Measurements from ENCODE around the gene ILRUN.
A peak's percentile ranks its signal among the peaks of the same experiment; 100 is the strongest.
"Not testable (repeated sequence)": the region's sequence is repeated elsewhere in the genome, so short reads cannot be mapped to it uniquely, and the experiment has no call there.

ILRUN gene

GRCh38 chr6:34663371-34663770, 33.2 kb downstream of the ILRUN start:
- peaks cover 9 to 24% of the 10 kb centered on the region in 2 donors for H3K4me1 ChIP-seq (ENCODE audit: control insufficient read depth in 1 of 2, insufficient read depth in 2 of 2, low read length in 2 of 2)
- H3K36me3 ChIP-seq (ENCODE audit: control insufficient read depth in 1 of 2, insufficient read depth in 2 of 2, low read length in 2 of 2), result no peaks in the 10 kb centered on the region
- no peak overlapping the region for H3K27ac ChIP-seq (ENCODE audit: low read length)
- H3K4me3 ChIP-seq (ENCODE audit: low read depth in 1 of 2, low read length in 2 of 2), result no peak overlapping the region
- no peaks in the 10 kb centered on the region for H3K9me3 ChIP-seq (ENCODE audit: control insufficient read depth in 1 of 2, low read length in 2 of 2)
- H3K27me3 ChIP-seq (ENCODE audit: low read depth, low read length), result no peaks in the 10 kb centered on the region

DNA sequence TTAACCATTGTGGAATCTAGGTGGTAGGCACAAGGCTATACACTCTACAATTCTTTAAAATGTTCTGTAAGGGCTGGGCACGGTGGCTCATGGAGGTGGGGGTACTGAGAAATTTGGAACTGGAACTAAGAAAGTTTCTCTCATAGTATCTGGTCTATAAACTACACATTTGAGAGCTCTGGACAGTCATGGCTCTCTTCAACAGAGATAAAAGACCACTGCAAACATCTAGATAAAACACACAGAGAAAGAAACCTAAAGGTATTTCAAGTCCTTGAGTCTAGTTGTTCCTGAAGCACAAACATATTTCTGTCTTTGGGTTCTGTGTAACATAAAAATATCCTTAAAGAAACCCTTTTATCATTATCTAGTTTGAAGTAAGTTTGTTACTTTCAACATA, 35.2 kb downstream of the ILRUN start:
- H3K36me3 ChIP-seq (ENCODE audit: control insufficient read depth in 1 of 2, insufficient read depth in 2 of 2, low read length in 2 of 2), result peaks cover 0 to 7% of the 10 kb centered on the region in 2 donors
- no peak overlapping the region for H3K27ac ChIP-seq (ENCODE audit: low read length)
- H3K4me3 ChIP-seq (ENCODE audit: low read depth in 1 of 2, low read length in 2 of 2), result no peak overlapping the region
- no peaks in the 10 kb centered on the region for H3K27me3 ChIP-seq (ENCODE audit: low read depth, low read length)
- H3K9me3 ChIP-seq (ENCODE audit: control insufficient read depth in 1 of 2, low read length in 2 of 2), result no peaks in the 10 kb centered on the region
- peaks cover 14 to 28% of the 10 kb centered on the region in 2 donors for H3K4me1 ChIP-seq (ENCODE audit: control insufficient read depth in 1 of 2, insufficient read depth in 2 of 2, low read length in 2 of 2)

DNA sequence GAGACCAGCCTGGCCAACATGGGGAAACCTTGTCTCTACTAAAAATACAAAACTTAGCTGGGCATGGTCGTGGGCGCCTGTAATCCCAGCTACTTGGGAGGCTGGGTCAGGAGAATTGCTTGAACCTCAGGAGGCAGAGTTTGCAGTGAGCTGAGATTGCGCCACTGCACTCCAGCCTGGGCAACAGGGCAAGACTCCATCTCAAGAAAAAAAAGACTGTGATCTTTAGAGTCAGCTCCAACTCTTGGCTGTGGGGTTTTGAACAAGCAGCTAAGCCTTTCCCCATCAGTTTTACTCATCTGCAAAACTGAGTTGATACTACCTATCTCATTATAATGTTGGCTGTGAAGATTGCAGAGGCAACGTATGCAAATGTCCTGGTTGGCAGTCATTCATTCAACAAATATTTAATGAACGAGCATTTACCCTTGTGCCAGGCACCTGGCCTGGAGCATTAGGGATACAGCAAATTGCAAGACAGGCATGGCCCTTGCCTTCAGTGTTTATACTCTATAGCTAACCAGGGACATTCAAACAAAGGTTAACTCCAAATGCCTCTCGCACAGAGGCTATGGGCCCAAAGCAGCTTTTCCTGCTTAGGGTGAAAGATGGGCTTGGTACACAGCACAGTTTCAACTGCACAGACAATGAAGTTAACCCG, 37.8 kb downstream of the ILRUN start:
- Histone ChIP-seq H3K27me3 (ENCODE audit: low read depth, low read length) (no peaks in the 10 kb centered on the region), H3K27ac (ENCODE audit: low read length) (no peak overlapping the region), H3K36me3 (ENCODE audit: control insufficient read depth in 1 of 2, insufficient read depth in 2 of 2, low read length in 2 of 2) (peaks cover 7% of the 10 kb centered on the region in 2 donors), H3K4me3 (ENCODE audit: low read depth in 1 of 2, low read length in 2 of 2) (no peak overlapping the region), H3K4me1 (ENCODE audit: control insufficient read depth in 1 of 2, insufficient read depth in 2 of 2, low read length in 2 of 2) (peaks cover 11 to 26% of the 10 kb centered on the region in 2 donors), H3K9me3 (ENCODE audit: control insufficient read depth in 1 of 2, low read length in 2 of 2) (no peaks in the 10 kb centered on the region)

DNA sequence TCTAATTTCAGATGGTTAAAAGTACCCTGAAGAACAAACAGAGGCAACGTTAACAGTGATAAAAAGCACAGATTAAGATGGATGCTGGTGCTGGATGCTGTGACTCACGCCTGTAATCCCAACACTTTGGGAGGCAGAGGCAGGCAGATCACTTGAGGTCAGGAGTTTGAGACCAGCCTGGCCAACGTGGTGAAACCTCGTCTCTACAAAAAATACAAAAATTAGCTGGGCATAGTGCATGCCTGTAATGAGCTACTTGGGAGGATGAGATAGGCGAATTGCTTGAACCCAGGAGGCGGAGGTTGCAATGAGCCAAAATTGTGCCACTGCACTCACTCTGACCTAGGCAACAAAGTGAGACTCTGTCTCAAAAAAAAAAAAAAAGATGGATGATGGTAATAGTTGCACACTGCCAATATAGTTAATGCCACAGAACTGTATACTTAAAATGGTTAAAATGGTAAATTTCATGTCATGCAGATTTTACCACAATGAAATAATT, 38.5 kb downstream of the ILRUN start:
- not testable (repeated sequence) for H3K27me3 ChIP-seq (ENCODE audit: low read depth, low read length); H3K36me3 ChIP-seq (ENCODE audit: control insufficient read depth in 1 of 2, insufficient read depth in 2 of 2, low read length in 2 of 2); H3K9me3 ChIP-seq (ENCODE audit: control insufficient read depth in 1 of 2, low read length in 2 of 2)
- peak overlapping the region; percentile 85 for H3K27ac ChIP-seq (ENCODE audit: low read length)
- peaks cover 11 to 22% of the 10 kb centered on the region in 2 donors for H3K4me1 ChIP-seq (ENCODE audit: control insufficient read depth in 1 of 2, insufficient read depth in 2 of 2, low read length in 2 of 2)
- H3K4me3 ChIP-seq (ENCODE audit: low read depth in 1 of 2, low read length in 2 of 2), result peak overlapping the region in 1 of 2 donors; percentile 56

DNA sequence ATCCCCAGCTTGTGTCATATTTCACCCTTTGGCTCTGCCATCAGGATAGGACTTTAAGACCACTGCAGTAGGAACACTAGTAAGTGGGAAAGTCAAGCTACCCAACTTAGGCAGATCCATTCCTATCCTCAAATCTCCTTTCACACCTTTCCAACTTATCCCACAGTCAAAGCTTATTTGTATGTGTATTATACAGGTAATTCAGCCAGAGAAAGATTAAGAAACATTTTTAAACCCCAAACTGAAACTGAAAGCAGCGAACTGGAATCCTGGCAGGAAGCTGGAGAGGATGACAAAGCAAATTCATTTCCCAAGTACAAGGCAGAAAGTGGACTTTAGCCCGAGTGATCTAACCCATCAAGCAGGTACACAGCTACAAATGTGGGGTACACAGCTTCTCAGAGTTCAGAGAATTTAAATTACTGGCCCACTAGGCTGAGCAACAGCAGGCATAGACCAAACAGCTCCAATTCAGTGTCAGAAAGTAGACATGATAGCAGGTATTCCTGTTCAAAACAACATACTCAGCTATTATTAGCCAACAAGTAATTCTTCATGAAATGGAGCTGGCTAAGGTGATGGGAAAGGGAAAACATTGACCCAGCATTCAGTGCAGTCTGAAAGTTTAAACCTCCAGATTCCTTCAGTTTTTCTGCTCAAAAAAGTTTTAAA, 39.1 kb downstream of the ILRUN start:
- H3K4me1 ChIP-seq (ENCODE audit: control insufficient read depth in 1 of 2, insufficient read depth in 2 of 2, low read length in 2 of 2), result peaks cover 11 to 22% of the 10 kb centered on the region in 2 donors
- H3K36me3 ChIP-seq (ENCODE audit: control insufficient read depth in 1 of 2, insufficient read depth in 2 of 2, low read length in 2 of 2), result peaks cover 7% of the 10 kb centered on the region in 2 donors
- peak overlapping the region; percentile 85 for H3K27ac ChIP-seq (ENCODE audit: low read length)
- H3K4me3 ChIP-seq (ENCODE audit: low read depth in 1 of 2, low read length in 2 of 2), result peak overlapping the region; percentile 56 to 67
- no peaks in the 10 kb centered on the region for H3K9me3 ChIP-seq (ENCODE audit: control insufficient read depth in 1 of 2, low read length in 2 of 2)
- H3K27me3 ChIP-seq (ENCODE audit: low read depth, low read length), result no peaks in the 10 kb centered on the region

GRCh38 chr6:34657037-34657306, 39.6 kb downstream of the ILRUN start:
- Histone ChIP-seq H3K27ac (ENCODE audit: low read length) (peak overlapping the region; percentile 85), H3K4me1 (ENCODE audit: control insufficient read depth in 1 of 2, insufficient read depth in 2 of 2, low read length in 2 of 2) (peaks cover 11 to 22% of the 10 kb centered on the region in 2 donors), H3K27me3 (ENCODE audit: low read depth, low read length) (no peaks in the 10 kb centered on the region), H3K4me3 (ENCODE audit: low read depth in 1 of 2, low read length in 2 of 2) (peak overlapping the region; percentile 56 to 67), H3K36me3 (ENCODE audit: control insufficient read depth in 1 of 2, insufficient read depth in 2 of 2, low read length in 2 of 2) (peaks cover 7% of the 10 kb centered on the region in 2 donors), H3K9me3 (ENCODE audit: control insufficient read depth in 1 of 2, low read length in 2 of 2) (no peaks in the 10 kb centered on the region)

GRCh38 chr6:34656378-34657036, 40.1 kb downstream of the ILRUN start:
- Histone ChIP-seq H3K4me1 (ENCODE audit: control insufficient read depth in 1 of 2, insufficient read depth in 2 of 2, low read length in 2 of 2) (peaks cover 11 to 22% of the 10 kb centered on the region in 2 donors), H3K27ac (ENCODE audit: low read length) (peak overlapping the region; percentile 85), H3K36me3 (ENCODE audit: control insufficient read depth in 1 of 2, insufficient read depth in 2 of 2, low read length in 2 of 2) (peaks cover 7% of the 10 kb centered on the region in 2 donors), H3K9me3 (ENCODE audit: control insufficient read depth in 1 of 2, low read length in 2 of 2) (no peaks in the 10 kb centered on the region), H3K27me3 (ENCODE audit: low read depth, low read length) (no peaks in the 10 kb centered on the region), H3K4me3 (ENCODE audit: low read depth in 1 of 2, low read length in 2 of 2) (peak overlapping the region; percentile 56 to 67)

DNA sequence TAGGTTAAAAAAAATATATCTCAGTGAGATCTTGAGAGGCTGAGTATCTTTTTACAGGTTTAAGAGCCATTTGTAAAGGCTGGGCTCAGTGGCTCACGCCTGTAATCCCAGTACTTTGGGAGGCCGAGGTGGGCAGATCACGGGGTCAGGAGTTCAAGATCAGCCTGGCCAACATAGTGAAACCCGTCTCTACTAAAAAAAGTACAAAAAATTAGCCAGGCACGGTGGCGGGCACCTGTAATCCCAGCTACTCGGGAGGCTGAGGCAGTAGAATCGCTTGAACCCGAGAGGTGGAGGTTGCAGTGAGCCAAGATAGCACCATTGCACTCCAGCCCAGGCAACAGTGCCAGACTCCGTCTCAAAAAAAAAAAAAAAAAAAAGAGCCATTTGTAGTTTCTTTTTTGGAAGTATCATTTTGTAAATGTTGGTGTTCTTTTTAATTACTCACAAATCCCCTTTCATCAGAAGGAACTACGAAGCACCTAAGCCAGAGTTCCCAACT, 40.6 kb downstream of the ILRUN start:
- H3K9me3 ChIP-seq (ENCODE audit: control insufficient read depth in 1 of 2, low read length in 2 of 2); H3K36me3 ChIP-seq (ENCODE audit: control insufficient read depth in 1 of 2, insufficient read depth in 2 of 2, low read length in 2 of 2); H3K27me3 ChIP-seq (ENCODE audit: low read depth, low read length): not testable (repeated sequence)
- peak overlapping the region; percentile 56 to 67 for H3K4me3 ChIP-seq (ENCODE audit: low read depth in 1 of 2, low read length in 2 of 2)
- H3K27ac ChIP-seq (ENCODE audit: low read length), result peak overlapping the region; percentile 85
- peaks cover 11 to 22% of the 10 kb centered on the region in 2 donors for H3K4me1 ChIP-seq (ENCODE audit: control insufficient read depth in 1 of 2, insufficient read depth in 2 of 2, low read length in 2 of 2)

GRCh38 chr6:34654061-34654710, 42.4 kb downstream of the ILRUN start:
- Histone ChIP-seq H3K27ac (ENCODE audit: low read length) (no peak overlapping the region), H3K9me3 (ENCODE audit: control insufficient read depth in 1 of 2, low read length in 2 of 2) (no peaks in the 10 kb centered on the region), H3K4me1 (ENCODE audit: control insufficient read depth in 1 of 2, insufficient read depth in 2 of 2, low read length in 2 of 2) (peaks cover 11 to 22% of the 10 kb centered on the region in 2 donors), H3K4me3 (ENCODE audit: low read depth in 1 of 2, low read length in 2 of 2) (no peak overlapping the region), H3K27me3 (ENCODE audit: low read depth, low read length) (no peaks in the 10 kb centered on the region), H3K36me3 (ENCODE audit: control insufficient read depth in 1 of 2, insufficient read depth in 2 of 2, low read length in 2 of 2) (peaks cover 7% of the 10 kb centered on the region in 2 donors)

GRCh38 chr6:34652263-34652662, 44.3 kb downstream of the ILRUN start:
- Histone ChIP-seq H3K9me3 (ENCODE audit: control insufficient read depth in 1 of 2, low read length in 2 of 2) (no peaks in the 10 kb centered on the region), H3K36me3 (ENCODE audit: control insufficient read depth in 1 of 2, insufficient read depth in 2 of 2, low read length in 2 of 2) (peaks cover 1 to 7% of the 10 kb centered on the region in 2 donors), H3K4me3 (ENCODE audit: low read depth in 1 of 2, low read length in 2 of 2) (no peak overlapping the region), H3K4me1 (ENCODE audit: control insufficient read depth in 1 of 2, insufficient read depth in 2 of 2, low read length in 2 of 2) (peaks cover 11 to 18% of the 10 kb centered on the region in 2 donors), H3K27me3 (ENCODE audit: low read depth, low read length) (no peaks in the 10 kb centered on the region), H3K27ac (ENCODE audit: low read length) (no peak overlapping the region)

- no peak overlapping the region for H3K27ac ChIP-seq (ENCODE audit: low read length)
- H3K4me1 ChIP-seq (ENCODE audit: control insufficient read depth in 1 of 2, insufficient read depth in 2 of 2, low read length in 2 of 2), result peaks cover 0 to 6% of the 10 kb centered on the region in 2 donors
- H3K4me3 ChIP-seq (ENCODE audit: low read depth in 1 of 2, low read length in 2 of 2), result no peak overlapping the region
- no peaks in the 10 kb centered on the region for H3K9me3 ChIP-seq (ENCODE audit: control insufficient read depth in 1 of 2, low read length in 2 of 2)
- no peaks in the 10 kb centered on the region for H3K27me3 ChIP-seq (ENCODE audit: low read depth, low read length)
- H3K36me3 ChIP-seq (ENCODE audit: control insufficient read depth in 1 of 2, insufficient read depth in 2 of 2, low read length in 2 of 2), result peaks cover 6 to 18% of the 10 kb centered on the region in 2 donors
Measured at GRCh38 chr6:34650823-34651222, 45.7 kb downstream of the ILRUN start.

Data from muscle layer of duodenum (tissue), 2 donors.